Gastroesophageal sphincter (tissue), 3 donors: ENCODE data around the gene PRR13.
"Not testable (repeated sequence)": the region's sequence is repeated elsewhere in the genome, so short reads cannot be mapped to it uniquely, and the experiment has no call there.

Experiments
- CTCF ChIP-seq, 4 experiments: fragments of 200-600 bp in 2 of 4; fragments of 450-650 bp in 2 of 4; sonication (generic) in 1 of 4; IDR thresholded peaks; one replicate each; pipeline ENCODE4 v1.5.1; 2017 to 2019; ENCODE audit warnings: antibody characterized with exemption in 4 of 4, mild to moderate bottlenecking in 2 of 4, moderate library complexity in 2 of 4
- POLR2AphosphoS5 ChIP-seq: sonication (generic); formaldehyde crosslinking; IDR thresholded peaks from one replicate; pipeline ENCODE4 v1.6.1; 2017; ENCODE audit warnings: antibody characterized with exemption

- not testable (repeated sequence) for TF ChIP-seq CTCF (IDR thresholded peaks at IDR 0.05); POLR2AphosphoS5
Measured at GRCh38 chr12:53439582-53439981, 2.0 kb upstream of the PRR13 start.
